Endothelial cell of coronary artery (primary cell): ENCODE data around the gene GABRG1. TPM values are rescaled to one million over a fixed set of nuclear protein-coding genes. Genes with fewer than 3 reads are reported as not detected.

Experiments used
- total RNA-seq: library from RNA; depleted of rRNA; stranded (reverse); fragments of >200 nt; gene quantifications from 2 replicates; pipeline ENCODE4 v1.2.3, GENCODE V29; 2014

Gene GABRG1
- total RNA-seq: not detected in 2 replicates

DNA sequence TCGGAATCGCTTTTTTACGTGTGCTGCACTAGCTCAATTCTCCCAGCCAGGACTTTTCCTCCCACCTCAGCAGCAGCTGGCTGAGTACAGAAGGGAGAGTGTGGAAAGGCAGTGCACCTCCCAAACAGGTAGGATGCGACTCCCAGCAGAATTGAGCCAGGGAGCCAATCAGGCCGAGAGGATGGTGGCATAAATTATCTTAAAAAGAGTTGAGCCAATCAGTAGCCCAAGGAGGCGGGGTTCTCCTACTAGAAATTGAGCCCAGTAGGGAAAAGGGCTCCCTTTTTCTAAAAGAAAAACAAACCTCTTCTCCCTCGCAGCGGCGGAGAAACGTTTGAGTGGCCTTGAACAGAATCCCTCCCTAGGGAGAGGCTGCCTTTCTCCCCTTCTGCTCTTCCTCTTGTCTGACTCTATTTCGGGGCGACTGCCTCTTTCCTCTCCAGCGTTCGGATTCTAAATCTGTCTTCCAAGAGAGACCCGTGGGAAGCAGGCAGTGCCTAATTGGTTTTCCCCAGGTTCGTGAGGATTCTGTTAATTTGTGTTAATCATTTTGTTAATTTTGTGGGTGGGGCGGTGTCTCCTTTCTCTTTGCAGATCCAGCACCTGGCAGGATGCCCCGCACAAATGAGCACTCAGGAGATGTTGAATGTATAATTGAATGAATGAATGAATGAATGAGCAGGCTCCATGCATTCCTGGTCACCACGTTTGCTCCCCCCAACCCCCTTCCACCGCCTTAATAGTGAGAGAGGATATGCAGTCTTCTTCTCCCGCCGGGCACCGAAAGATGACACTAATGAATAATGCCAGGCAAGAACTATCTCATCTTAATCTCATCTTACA, at the start of gene GABRG1:
Gene GABRG1, minus strand, starts transcription at position 142 of the 843 bp plus-strand sequence. Its CDS starts 141 bp downstream, at position 1.

